Upper lobe of left lung (tissue), 4 donors: Measurements from ENCODE around the gene EYS.

Experiments used
- POLR2AphosphoS5 ChIP-seq, 2 donors: sonication (generic); formaldehyde crosslinking; IDR thresholded peaks; one replicate each; pipeline ENCODE4 v1.5.1; 2017; ENCODE audit warnings: antibody characterized with exemption in 2 of 2
- TF ChIP-seq, protein P1 (sequence below), 6 experiments: fragments of 450-650 bp in 4 of 6; fragments of 200-600 bp in 2 of 6; sonication (generic) in 2 of 6; IDR thresholded peaks; one replicate each; pipeline ENCODE4 v1.5.1; 2016 to 2019; ENCODE audit warnings: antibody characterized with exemption in 6 of 6

DNA sequence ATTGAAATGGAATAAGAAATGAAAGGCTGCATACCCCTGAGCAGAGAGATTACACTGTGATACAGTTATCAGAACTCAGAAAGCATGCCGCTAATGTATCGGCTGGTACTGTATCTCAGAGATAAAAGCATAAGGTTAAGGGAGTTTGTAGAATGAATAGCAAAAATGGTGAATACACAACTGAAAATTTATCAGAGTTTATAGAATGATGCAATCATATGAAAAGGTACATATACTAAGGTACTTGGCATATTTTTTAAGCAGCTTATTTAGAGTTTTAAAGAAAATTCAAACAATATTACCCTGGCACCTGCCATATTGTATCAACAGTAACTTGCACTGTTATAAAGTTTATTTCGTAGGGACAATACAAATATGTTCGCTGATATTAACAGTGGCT, 1707.4 kb downstream of the EYS start:
- TF ChIP-seq, protein P1, sequence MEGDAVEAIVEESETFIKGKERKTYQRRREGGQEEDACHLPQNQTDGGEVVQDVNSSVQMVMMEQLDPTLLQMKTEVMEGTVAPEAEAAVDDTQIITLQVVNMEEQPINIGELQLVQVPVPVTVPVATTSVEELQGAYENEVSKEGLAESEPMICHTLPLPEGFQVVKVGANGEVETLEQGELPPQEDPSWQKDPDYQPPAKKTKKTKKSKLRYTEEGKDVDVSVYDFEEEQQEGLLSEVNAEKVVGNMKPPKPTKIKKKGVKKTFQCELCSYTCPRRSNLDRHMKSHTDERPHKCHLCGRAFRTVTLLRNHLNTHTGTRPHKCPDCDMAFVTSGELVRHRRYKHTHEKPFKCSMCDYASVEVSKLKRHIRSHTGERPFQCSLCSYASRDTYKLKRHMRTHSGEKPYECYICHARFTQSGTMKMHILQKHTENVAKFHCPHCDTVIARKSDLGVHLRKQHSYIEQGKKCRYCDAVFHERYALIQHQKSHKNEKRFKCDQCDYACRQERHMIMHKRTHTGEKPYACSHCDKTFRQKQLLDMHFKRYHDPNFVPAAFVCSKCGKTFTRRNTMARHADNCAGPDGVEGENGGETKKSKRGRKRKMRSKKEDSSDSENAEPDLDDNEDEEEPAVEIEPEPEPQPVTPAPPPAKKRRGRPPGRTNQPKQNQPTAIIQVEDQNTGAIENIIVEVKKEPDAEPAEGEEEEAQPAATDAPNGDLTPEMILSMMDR (IDR thresholded peaks at IDR 0.05): no peak
- TF ChIP-seq POLR2AphosphoS5 (IDR thresholded peaks at IDR 0.05): no peak
